C4-2B (cell line): ENCODE measurements around the gene STAT3.

Source experiments
- ZFX ChIP-seq: fragments of 450-650 bp; IDR thresholded peaks from 2 replicates; pipeline ENCODE4 v1.6.1; 2017
- TF ChIP-seq, protein P1 (sequence below): fragments of 450-650 bp; conservative IDR thresholded peaks from 2 replicates; pipeline ENCODE4 v1.5.1; 2017; ENCODE audit warnings: mild to moderate bottlenecking

DNA sequence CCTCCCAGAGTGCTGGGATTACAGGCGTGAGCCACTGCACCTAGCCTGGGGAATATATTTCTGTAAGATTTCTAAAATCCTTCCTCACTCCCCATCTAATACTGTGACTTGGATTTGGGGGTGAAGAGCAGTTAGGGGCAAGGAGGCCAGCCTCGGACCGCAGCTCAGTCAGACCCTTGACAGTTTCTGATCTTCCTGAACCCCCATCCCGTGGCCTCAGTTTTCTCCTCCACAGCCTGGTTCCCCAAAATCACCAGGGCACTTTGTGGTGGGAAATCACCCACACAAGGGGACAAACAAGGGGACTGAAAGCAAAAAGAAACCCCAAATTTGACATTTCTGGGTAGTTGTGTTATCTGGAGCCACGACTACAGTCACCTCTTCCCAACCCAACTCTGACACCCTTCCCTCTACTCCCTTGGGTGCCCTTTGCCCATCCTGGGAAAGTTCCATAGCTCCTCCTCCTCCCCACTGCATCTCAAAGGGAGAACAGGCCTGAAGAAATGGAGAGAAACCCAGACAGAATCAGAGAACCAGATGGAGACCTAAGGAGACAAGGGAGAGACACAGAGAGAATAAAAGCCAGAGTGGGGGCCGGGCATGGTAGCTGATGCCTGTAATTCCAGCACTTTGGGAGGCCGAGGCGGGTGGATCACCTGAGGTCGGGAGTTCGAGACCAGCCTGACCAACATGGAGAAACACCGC lies 102.7 kb downstream of the STAT3 start:
- TF ChIP-seq, protein P1, sequence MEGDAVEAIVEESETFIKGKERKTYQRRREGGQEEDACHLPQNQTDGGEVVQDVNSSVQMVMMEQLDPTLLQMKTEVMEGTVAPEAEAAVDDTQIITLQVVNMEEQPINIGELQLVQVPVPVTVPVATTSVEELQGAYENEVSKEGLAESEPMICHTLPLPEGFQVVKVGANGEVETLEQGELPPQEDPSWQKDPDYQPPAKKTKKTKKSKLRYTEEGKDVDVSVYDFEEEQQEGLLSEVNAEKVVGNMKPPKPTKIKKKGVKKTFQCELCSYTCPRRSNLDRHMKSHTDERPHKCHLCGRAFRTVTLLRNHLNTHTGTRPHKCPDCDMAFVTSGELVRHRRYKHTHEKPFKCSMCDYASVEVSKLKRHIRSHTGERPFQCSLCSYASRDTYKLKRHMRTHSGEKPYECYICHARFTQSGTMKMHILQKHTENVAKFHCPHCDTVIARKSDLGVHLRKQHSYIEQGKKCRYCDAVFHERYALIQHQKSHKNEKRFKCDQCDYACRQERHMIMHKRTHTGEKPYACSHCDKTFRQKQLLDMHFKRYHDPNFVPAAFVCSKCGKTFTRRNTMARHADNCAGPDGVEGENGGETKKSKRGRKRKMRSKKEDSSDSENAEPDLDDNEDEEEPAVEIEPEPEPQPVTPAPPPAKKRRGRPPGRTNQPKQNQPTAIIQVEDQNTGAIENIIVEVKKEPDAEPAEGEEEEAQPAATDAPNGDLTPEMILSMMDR: no peak
- TF ChIP-seq ZFX: no peak
